HG03575 (cell line): ENCODE results near the gene ZBTB44.

Experiments used
- ATAC-seq: cut with Tn5 transposase; IDR thresholded peaks from one replicate; pipeline ENCODE4 v1.9.1; 2021; ENCODE audit not compliant: unreplicated experiment, insufficient number of reproducible peaks, low FRiP score; ENCODE audit errors: extremely low read depth

ZBTB44 gene

GRCh38 chr11:130187096-130187495, 127.6 kb downstream of the ZBTB44 start:
- ATAC-seq: no peak

- no peak for ATAC-seq
These were observed 130.7 kb downstream of the ZBTB44 start for GRCh38 chr11:130183878-130184610.

- ATAC-seq: no peak
These were observed 133.1 kb downstream of the ZBTB44 start for GRCh38 chr11:130181295-130182272.

- no peak for ATAC-seq
These were observed 133.8 kb downstream of the ZBTB44 start for GRCh38 chr11:130180896-130181294.

GRCh38 chr11:130180491-130180890, 134.2 kb downstream of the ZBTB44 start:
- no peak for ATAC-seq

GRCh38 chr11:130179396-130180306, 135.1 kb downstream of the ZBTB44 start:
- ATAC-seq: no peak

GRCh38 chr11:130178441-130179339, 136.0 kb downstream of the ZBTB44 start:
- ATAC-seq: no peak

GRCh38 chr11:130177782-130178181, 136.9 kb downstream of the ZBTB44 start:
- ATAC-seq: no peak
